22Rv1 (cell line): Measurements from ENCODE around the gene ARHGEF17.

Experiments used
- ZFX ChIP-seq: fragments of 450-650 bp; IDR thresholded peaks from 2 replicates; pipeline ENCODE4 v1.6.1; 2017; ENCODE audit warnings: antibody characterized with exemption, borderline replicate concordance
- TF ChIP-seq, protein P1 (sequence below): fragments of 450-650 bp; IDR thresholded peaks from 2 replicates; pipeline ENCODE4 v1.5.1; 2017; ENCODE audit warnings: mild to moderate bottlenecking

DNA sequence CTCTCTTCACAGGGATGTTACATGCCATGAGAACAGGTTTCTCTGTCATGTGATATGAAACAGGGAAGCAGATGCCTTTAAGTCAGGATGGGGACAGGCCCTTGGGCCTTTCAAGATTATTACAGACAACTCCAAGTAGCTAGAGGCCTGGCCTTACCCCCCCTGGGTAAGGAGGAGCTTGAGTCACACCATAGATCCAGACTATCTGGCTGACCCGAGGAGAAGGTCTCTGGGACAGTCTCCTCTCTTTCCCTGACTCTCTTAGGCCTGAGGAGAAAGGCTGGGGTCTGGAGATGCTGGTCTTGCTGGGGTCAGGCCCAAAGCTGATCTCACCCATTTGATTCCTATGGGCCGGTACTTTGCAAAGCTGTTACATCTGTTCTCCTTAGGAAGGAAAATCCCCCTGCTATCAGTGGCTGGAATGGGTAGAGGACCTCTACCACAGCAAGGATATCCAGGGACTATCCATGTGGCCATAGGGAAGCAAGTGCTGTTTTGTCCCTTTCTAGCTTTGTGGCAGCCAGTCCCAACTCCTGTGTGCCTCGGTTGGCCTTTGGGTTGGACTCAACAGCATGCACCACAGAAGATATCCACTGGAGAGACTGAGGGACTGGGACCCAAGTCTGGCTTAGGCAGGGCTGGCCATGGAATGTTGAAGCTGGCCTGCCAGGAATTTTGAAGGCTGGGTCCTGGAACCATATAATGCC is 93.3 kb downstream of the ARHGEF17 start:
- TF ChIP-seq, protein P1, sequence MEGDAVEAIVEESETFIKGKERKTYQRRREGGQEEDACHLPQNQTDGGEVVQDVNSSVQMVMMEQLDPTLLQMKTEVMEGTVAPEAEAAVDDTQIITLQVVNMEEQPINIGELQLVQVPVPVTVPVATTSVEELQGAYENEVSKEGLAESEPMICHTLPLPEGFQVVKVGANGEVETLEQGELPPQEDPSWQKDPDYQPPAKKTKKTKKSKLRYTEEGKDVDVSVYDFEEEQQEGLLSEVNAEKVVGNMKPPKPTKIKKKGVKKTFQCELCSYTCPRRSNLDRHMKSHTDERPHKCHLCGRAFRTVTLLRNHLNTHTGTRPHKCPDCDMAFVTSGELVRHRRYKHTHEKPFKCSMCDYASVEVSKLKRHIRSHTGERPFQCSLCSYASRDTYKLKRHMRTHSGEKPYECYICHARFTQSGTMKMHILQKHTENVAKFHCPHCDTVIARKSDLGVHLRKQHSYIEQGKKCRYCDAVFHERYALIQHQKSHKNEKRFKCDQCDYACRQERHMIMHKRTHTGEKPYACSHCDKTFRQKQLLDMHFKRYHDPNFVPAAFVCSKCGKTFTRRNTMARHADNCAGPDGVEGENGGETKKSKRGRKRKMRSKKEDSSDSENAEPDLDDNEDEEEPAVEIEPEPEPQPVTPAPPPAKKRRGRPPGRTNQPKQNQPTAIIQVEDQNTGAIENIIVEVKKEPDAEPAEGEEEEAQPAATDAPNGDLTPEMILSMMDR: no peak
- no peak for TF ChIP-seq ZFX
